ENCODE measurements around the gene PLCB1.

Gene PLCB1

GRCh38 chr20:8304124-8304816 is 172.2 kb downstream of the PLCB1 start:
- peak; percentile 26 for DNase-seq

GRCh38 chr20:8305449-8305978 is 173.4 kb downstream of the PLCB1 start:
- DNase-seq: no peak

GRCh38 chr20:8306937-8307336 is 174.9 kb downstream of the PLCB1 start:
- no peak for DNase-seq

GRCh38 chr20:8309634-8310033 is 177.6 kb downstream of the PLCB1 start:
- DNase-seq: peak; percentile 46

- DNase-seq: no peak
These were observed 178.6 kb downstream of the PLCB1 start for GRCh38 chr20:8310618-8311017.

- DNase-seq: no peak
These were observed 181.0 kb downstream of the PLCB1 start for GRCh38 chr20:8313073-8313472.

GRCh38 chr20:8315639-8316573 is 183.8 kb downstream of the PLCB1 start:
- DNase-seq: no peak

- DNase-seq: no peak
These were observed 185.4 kb downstream of the PLCB1 start for GRCh38 chr20:8317448-8317847.

GRCh38 chr20:8318965-8319625 is 187.0 kb downstream of the PLCB1 start:
- DNase-seq: no peak

- no peak for DNase-seq
These were observed 188.2 kb downstream of the PLCB1 start for GRCh38 chr20:8320306-8320705.

GRCh38 chr20:8321001-8321400 is 188.9 kb downstream of the PLCB1 start:
- DNase-seq: no peak

- no peak for DNase-seq
These were observed 190.7 kb downstream of the PLCB1 start for GRCh38 chr20:8322662-8323217.

GRCh38 chr20:8326191-8326590 is 194.1 kb downstream of the PLCB1 start:
- no peak for DNase-seq

GRCh38 chr20:8326899-8327298 is 194.8 kb downstream of the PLCB1 start:
- no peak for DNase-seq

GRCh38 chr20:8328189-8328588 is 196.1 kb downstream of the PLCB1 start:
- no peak for DNase-seq

- DNase-seq: no peak
These were observed 198.3 kb downstream of the PLCB1 start for GRCh38 chr20:8330319-8330784.

- no peak for DNase-seq
These were observed 199.0 kb downstream of the PLCB1 start for GRCh38 chr20:8330785-8331695.

GRCh38 chr20:8331740-8332412 is 199.8 kb downstream of the PLCB1 start:
- no peak for DNase-seq

GRCh38 chr20:8334641-8335040 is 202.6 kb downstream of the PLCB1 start:
- DNase-seq: no peak

GRCh38 chr20:8335059-8335458 is 203.0 kb downstream of the PLCB1 start:
- no peak for DNase-seq

Data from retina (tissue), 1 donor.